Activated CD4-positive, alpha-beta T cell treated with anti-CD3 and anti-CD28 coated beads, Interleukin-2, Interleukin-6, amounts not matched to agents 100 ng/mL and 50 ng/mL, durations not matched to agents 16 hours and 8 hours (primary cell): ENCODE results near the gene SLC35E1.

Experiments
- DNase-seq: peaks from one replicate; pipeline ENCODE4 v3.0.0-alpha.2; 2020

SLC35E1 gene

DNA sequence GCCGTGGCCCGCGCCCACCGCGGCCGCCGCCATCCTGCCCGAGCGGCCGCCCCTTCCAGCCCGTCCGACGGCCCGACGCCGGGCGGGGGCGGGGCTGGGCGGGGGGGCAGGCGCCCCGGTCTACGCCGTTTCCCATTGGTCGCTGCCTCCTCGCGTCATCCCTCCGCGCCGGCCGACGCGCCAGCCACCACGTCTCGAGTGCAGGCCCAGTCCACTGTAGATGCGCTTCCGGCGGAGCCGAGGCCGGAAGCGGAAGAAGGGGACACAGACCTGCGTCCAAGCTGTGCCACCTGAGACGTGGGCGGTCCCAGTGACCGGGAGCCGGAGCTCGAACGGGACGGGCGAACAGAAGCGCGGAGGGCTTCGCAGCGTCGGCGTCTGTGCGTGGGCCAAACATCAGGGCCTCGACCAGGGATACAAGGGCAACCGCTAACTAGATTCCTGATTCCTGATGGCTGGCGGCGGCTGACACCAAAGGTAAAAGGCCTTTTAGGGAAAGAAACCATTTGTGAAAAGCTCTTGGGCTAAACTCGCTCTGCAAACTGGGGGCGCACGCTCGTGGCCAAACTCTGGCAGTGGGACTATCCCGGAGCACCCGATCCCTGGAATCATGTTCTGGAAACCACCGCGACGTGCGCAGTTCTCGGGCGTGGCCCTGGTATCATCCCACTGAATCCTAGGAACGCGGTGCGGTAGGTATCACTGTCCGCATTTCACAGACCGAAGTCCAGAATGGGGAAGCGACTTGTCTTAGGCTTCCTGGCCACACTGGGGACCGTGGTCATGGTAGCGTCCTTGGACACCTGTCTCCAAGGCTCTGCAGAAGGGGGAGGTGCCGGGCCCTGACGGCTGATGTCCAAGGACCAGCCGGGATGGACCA, at the start of gene SLC35E1:
SLC35E1 (minus strand) TSS at position 84 of the 880 bp plus-strand sequence; CDS start at position 33, 51 bp downstream.
- peak; percentile 97 for DNase-seq

DNA sequence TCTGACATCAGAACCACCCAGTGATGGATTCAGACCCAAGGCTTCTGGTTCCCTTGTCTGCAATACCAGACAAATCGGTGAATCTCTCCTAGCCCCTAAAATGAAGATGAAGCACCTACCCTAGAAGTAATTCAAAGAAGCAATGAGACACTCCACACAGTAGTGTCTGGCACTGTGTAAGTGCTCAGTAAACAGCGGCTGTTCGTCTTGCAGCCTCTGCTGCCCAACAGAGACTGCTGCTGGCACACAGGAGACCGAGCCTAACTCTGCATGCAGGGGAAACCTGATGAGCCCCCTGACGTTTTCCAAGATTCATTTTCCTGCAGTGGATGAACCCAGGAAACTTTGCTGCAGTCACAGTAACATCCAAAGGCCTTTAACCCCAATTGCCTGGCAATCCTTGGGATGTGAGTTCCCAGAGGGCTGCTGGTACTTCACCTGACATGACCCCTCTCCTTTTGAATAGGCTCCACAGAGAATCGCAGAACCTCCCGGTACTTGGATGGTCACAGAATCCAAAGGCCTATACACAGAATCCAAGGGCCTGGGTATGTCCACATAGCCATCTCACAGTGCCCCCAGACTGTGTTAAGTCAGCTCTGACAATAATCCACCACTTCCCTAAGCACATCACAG, 49.1 kb upstream of the SLC35E1 start:
- no peak for DNase-seq

DNA sequence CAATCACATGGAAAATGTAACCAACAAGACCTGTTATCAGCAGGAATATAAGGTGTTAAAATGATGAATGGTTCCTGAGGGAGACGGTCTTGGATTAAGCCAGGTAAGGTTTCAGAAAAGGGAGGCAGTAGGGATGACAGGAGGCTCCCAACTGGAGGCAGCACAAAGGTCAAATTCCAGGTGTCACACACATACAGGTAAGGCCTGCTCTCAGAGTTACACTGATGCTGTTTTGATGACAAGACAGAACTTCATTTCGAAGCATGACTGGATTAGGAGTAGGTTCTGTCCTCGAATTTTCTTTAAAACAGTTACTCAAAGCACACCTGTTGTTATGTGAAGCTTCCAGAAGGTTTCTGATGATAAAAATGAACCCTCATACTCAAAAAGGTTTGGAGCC, 48.4 kb upstream of the SLC35E1 start:
- DNase-seq, result no peak

DNA sequence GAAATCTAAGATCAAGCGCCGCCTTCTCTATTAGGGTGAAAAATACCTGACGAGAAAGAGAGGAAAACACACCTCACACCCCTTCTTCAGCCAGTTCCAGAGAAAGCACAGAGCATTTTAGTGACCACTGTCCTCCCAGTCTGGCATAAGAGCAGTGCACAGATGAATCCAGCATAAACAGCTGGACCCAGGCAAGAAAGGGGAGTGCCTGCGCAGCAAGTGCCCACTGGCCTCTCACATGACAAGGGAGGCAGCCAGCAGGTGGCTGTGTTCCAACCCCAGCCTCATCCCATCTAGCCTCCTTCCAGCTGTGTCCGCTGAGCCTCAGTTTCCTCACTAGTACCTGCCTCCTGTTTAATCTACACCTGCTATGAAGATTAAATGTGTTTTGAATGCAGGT, 47.8 kb upstream of the SLC35E1 start:
- no peak for DNase-seq

DNA sequence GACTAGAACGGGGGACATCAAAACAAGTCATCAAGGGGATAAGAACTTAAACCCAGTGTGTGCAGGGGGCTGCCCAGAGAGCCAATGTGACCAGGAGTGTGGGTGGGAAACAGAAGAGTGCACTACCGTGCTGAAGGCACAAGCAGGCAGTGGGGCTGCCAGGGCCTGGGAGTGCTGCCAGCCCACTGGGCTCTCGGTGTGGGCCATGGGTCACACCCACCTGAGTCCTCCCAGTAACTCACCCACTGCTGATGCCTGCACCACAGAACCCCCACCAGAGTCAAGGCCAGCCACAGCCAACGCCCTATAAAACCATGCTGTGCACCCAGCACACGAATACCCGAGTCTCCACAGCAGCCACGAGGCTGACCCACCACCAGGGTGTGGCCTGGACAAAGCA, 47.2 kb upstream of the SLC35E1 start:
- DNase-seq, result no peak

DNA sequence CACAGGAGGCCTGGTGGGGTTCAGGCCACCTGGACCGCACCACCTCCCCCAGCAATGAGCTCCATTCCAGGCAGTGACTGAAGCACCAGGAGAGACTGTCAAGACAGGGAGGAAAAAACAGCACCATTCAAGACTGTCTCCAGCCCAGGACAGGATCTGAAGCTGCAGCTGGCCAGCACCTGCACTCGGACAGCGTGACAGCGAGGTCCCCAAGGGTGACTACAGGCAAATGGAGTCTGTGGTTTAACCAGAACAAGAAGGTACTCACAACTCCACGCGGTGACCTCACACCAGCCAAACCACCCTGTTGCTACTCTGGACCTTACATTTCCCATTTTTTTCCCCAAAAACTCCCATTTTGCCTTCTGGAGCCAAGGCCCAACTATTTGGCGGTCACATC, 46.0 kb upstream of the SLC35E1 start:
- DNase-seq, result no peak

DNA sequence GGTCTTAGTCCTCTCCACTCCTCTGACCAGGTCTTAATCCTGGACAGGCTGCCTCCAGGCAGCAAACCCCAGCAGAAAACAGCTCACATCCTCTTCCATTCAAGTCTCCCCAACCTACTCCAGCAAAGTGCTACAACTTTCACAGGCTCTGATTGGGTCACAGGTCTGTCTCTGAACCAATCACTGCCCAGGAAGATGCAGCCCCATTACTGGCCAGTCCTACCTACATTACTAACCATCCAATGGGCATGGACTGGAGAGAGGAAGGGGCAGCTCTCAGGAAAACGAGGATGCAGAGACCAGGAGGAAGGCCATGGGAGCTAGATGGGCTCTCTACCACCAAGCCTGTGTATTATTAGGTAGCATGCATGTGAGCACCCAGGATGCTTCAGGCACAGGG, 43.6 kb upstream of the SLC35E1 start:
- no peak for DNase-seq

DNA sequence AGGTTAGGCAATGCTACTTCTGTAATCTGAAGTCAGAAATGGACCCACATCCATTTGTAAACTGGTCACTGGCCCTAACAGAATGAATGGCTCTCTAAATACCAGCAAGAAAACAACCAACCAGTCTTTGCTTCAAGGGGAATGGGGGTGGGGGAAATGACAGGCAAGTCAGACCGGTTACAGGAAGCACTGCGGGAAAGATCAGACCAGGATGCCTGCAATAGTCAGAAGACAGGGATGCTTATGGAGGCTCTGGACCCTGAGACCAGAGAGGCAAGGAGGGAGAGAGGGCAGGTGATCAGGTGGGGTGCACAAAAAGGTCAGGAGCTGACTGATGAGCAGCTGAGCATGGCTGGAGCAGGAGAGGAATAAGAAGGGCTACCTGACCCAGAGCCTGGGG, 42.7 kb upstream of the SLC35E1 start:
- DNase-seq, result no peak

DNA sequence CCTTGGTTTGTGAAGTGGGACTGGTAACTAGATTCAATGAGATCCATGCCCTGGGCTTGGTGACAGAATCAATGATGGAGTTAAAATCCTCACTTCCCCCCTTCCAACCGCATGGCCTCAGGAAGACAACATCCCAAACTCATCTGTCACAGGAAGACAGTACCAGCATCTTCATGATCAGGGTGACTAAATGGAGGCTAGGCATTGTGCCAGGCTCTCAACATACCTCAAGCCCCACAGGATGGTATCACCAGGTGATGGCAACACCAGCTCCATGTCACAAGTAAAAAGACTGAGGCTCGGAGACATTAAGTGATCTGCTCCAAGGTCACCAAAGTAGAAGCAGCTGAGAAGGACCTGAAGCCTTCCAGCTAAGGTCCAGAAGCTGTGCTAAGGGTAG, 41.6 kb upstream of the SLC35E1 start:
- DNase-seq, result no peak

DNA sequence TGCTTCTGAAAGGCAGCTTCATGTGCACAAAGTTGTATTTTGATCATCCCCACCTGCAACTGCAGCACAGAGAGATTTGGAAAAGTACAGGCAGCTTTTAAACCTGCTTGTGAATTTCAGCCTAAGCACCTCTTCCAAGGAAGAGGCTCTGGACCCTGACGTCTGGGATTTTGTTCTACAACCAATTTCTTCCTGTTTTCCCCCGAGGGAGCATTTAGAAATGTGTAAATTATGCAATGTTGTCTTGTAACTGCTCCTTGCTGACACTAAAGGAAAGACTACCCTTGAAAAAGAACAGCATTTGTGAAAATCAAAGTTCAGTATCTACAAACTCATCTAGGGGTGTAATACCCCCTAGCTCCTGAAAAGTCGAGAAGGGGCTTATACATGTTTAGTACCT, 40.4 kb upstream of the SLC35E1 start:
- DNase-seq, result no peak

DNA sequence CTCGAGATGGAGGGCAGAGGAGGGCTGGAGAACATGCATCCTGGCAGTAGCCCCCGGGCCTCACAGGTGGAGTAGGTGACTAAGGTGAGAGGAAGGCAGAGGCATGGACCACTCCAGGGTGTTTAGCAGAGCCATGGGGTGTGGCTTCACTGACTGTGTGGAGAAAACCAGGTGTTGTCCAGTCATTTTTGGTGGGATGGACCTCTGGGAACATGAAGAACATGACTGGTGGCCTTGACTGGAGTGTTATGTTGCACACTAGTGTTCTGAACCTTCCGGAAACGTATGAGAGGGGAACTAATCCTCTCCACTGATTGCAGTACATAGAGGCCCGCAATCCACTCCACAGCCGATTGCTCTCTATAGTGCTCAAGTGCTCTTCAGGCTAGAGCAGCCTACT, 38.9 kb upstream of the SLC35E1 start:
- DNase-seq, result no peak

DNA sequence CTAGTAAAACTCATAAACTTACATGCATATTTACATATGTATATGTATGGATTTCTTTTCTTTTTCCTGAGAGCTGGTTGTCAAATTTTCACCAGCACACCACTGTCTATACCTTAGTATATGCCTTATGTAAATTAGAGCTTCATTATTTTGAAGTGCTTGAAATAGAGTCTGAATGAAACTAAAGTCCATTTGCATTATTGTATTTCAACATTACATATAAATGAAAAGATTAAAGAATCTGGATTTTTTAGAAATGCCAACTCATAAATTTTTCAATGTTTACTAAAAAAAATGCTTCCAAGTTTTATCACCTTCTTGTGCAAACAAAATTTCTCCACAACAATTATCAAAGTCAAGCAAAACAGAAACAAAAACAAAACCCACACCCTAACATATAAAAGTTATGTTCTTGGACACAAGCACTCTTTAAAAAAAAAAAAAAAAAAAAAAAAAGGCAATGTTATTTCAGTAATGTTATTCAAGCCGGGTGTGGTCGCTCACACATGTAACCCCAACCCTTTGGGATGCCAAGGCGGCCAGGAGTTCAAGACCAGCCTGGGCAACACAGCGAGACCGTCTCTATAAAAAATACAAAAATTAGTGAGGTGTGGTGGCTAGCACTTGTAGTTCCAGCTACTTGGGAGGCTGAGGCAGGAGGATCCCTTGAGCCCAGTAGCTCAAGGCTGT, 37.4 kb upstream of the SLC35E1 start:
- no peak for DNase-seq

DNA sequence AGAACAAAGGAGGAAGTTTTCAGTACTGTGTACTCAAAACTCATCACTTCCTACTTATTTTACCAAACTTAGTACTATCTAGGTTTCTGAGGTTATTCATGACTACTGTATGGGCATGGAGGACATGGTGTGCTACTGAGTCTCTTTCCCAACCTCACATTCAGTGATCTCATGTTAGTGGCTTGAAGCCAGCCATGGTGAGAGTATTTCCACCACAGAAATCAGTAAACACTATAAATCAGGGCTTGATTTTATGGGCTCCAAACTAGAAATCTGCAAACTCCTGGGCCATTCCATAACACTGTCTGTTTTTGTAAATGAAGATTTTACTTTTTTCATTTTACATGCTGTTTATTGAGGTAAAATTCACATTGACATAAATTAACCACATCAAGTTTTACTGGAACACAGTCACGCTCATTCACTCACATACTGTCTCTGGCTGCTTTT, 36.1 kb upstream of the SLC35E1 start:
- DNase-seq, result no peak

DNA sequence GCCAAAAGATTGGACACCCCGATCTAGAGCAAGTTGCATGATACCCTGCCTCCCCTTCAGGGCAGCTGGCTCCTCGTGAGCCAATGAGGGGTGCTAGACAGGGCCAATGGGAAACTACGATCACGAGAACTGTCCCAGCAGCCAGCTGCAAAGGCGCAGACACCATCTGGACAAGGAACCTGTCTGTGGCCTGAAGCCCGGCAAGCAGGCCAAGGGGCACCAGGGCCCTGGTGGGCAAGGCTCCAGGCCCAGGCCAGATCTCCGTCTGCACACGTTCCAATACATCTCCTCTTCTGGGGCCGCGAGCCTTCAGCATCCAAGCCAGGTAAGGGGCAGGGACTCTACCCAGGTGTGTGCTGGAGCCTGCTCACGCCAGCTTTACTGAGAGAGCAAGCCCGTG, 35.6 kb upstream of the SLC35E1 start:
- no peak for DNase-seq

DNA sequence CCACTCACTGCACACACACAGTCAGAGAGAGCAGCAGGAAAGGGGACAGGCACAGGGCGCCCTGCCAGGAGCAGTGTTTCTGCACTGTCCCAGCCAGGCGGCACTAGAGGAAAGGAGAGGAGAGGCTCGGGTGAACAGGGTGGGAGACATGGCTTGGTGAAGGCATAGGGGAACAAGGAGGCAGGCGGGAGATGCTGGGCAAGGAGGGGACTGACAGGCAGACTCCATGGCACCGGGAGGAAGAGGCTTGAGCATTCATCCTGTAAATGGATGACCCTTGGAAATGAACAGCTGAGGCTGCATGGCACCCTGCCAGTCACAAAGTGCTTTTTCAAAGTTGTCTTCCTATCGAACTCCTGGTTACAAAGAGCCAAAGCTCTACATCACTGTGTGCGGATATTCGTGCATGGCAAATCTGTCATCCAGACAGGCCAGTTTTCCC, 33.4 kb upstream of the SLC35E1 start:
- no peak for DNase-seq

DNA sequence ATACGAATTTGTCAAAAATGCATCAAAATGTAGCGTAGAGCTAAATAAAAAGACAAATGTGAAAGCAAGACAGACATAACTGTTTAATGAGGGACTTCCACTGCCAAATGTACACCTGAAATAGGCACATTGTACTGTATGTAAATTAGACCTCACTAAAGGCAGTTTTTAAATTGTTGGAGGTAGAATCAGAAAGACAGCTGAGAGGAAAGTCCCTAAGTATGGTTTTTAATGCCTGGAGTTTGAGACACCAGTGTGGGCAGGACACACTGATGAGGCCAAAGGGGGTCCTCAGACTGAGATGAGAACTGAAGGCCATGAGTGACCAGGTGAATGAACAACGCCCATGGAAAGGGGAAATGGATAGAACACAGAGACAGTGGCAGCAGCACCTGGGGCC, 32.9 kb upstream of the SLC35E1 start:
- DNase-seq, result no peak

DNA sequence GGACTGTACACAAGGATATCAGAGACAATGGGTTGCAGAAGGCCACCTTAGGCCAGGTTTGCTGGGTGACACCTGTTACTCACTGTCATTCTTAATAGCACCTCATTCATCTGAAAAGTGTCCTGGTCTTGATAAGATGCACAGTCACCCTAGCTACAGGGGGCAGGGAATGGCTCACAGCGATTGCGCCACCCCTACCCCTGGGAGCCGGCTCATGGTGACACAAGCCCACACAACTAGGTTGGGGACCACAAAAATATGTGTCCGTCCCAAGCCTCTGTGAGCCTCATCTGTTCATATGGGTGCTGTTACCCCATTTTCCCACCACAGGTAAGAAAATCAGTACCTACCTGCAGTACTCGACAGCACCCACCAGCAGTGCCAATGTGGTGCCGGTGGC, 32.4 kb upstream of the SLC35E1 start:
- no peak for DNase-seq

DNA sequence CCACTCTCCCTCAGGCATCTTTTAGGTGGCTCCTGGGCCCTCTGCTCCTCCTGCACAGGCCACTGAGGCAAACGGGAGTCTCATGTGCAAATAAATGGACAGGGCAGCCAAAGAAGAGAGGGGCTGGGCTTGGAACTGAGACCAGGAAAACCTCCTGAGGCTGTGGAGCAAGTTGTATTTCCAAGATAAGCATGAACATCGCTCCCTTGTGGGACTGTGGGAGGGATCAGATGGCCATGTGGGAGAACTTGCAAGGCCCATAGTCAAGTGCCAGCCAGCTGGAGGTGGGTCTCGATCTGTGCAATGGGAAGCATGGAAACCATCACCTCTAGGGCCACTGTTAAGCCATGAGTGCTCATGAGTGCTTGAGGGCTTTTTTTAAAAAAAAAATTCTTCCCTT, 30.9 kb upstream of the SLC35E1 start:
- no peak for DNase-seq

DNA sequence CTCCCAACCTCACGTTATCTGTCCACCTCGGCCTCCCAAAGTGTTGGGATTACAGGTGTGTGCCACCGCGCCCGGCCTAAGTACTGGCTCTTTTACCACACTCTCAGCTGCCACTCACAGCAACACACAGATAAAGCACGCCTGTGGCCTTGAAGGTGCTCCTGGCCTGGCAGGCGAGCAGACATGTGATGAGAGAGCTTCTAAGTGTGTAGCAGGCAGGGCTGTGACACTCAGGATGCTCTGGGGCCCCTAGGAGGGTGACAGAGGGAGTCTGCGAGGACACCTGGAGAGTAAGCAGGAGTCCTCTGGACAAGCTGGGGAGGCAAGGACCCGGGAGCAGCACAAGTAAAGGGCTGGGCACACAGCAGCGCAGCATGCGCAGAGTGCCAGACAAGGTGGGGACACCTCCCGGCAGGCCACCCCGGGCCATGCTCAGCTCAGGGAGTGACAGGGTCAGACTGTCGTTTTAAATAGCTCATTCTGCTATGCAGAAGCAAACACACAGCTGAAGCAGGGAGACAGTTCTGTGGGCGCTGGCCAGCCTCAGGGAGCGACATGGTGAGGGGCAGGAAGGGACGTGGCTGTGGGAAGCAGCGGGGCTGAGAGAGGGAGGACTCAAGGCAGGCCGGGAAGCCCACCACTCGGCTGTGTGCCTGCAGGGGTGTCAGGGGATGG, 29.3 kb upstream of the SLC35E1 start:
- no peak for DNase-seq

DNA sequence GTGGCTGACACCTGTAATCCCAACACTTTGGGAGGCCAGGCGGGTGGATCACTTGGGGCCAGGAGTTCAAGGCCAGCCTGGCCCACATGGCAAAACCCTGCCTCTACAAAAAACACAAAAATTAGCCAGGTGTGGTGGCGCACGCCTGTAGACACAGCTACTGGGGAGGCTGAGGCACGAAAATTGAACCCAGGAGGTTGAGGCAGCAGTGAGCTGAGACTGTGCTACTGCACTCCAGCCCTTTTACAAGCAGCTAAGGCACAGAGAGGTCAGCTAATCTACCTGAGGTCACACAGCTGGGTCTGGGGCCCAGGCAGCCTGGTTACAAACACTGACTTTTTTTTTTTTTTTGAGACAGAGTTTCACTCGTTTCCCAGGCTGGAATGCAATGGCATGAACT, 28.6 kb upstream of the SLC35E1 start:
- no peak for DNase-seq

DNA sequence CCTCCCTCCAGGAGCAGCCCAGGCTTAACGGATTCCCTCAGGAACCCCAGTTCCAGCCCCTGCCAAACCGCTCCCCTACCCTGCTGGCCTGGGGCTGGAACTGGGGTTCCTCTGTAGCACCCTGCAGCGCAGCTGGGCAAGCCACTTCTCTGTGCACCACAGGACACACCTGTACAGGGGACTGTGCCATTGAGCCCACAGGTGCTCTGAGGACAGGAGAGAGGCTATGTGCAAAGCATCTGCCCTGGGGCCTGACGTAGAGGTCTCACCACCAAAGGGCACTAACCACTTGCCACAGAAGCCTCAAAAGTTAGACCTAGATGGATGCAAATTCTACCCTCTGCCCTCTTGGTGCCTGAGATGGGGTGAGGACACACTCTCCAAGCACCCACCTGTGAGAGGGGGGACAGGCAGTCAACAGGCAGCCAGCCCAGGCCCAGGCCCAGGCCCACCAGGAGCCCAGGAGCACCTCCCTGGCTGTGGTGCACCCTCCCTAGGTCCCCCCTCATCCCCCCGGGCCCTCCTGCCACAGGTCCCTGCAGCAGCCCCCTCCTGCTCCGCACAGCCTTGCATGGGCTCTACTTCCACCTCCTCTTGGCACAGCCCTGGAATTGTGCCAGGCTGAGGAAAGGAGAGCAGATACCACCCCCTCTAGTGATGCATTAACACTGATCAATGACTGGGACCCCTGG, 27.6 kb upstream of the SLC35E1 start:
- no peak for DNase-seq

DNA sequence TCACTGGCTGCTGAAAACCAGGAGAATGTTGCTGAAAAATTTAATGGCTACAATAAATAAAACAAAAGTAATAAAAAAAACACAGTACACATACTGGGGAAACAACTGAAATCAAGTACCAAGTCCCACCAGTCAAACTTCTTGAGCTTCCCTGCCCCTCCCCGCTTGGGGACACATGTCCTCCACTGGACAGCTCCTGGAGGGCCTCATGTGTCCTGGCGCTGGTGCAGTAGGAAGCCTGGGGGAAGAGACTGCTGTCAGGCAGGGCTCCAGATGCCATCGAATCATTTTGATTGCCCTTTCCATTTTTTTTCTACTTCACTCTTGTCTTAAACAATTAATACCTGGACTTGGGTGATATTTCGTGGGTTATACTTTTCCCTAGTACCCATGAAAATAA, 26.6 kb upstream of the SLC35E1 start:
- no peak for DNase-seq

DNA sequence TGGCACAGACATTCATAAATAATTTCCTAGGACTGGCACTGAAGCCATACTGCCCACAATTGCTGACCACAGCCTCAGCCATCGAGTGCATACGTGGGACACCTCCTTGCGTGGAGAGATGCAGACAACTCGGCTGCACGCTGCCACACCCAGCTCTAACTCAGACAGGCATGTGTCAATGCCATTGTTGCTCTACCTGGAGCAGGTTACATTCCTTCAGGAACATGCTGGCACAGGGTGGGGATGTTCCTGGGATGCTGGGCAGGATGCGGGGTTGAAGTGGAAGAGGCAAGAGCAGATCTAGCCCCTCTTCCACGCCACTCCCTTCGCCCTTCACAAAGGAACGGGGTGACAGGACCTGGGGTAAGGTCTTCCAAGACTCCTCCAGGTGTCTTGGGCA, 24.2 kb upstream of the SLC35E1 start:
- no peak for DNase-seq
